HG03432 (cell line): ENCODE measurements around the gene GAB1.

ENCODE experiments used
- ATAC-seq: cut with Tn5 transposase; IDR thresholded peaks from one replicate; pipeline ENCODE4 v1.9.1; 2021; ENCODE audit warnings: mild to moderate bottlenecking, moderate library complexity; ENCODE audit not compliant: unreplicated experiment

GAB1 gene

GRCh38 chr4:143407888-143408287 lies 71.2 kb downstream of the GAB1 start:
- no peak for ATAC-seq

GRCh38 chr4:143410015-143410414 lies 73.3 kb downstream of the GAB1 start:
- ATAC-seq, result no peak

GRCh38 chr4:143411527-143412419 lies 75.1 kb downstream of the GAB1 start:
- ATAC-seq, result no peak

- ATAC-seq, result no peak
These were observed 75.7 kb downstream of the GAB1 start for GRCh38 chr4:143412420-143412758.

- ATAC-seq, result peak; percentile 93
These were observed 81.2 kb downstream of the GAB1 start for GRCh38 chr4:143417679-143418403.

- ATAC-seq, result peak; percentile 36
These were observed 83.6 kb downstream of the GAB1 start for GRCh38 chr4:143420227-143420626.

GRCh38 chr4:143421609-143422008 lies 84.9 kb downstream of the GAB1 start:
- no peak for ATAC-seq

- ATAC-seq, result no peak
These were observed 87.6 kb downstream of the GAB1 start for GRCh38 chr4:143424276-143424675.

- ATAC-seq, result no peak
These were observed 95.0 kb downstream of the GAB1 start for GRCh38 chr4:143431526-143432257.

GRCh38 chr4:143432258-143432591 lies 95.5 kb downstream of the GAB1 start:
- no peak for ATAC-seq

- ATAC-seq, result no peak
These were observed 96.6 kb downstream of the GAB1 start for GRCh38 chr4:143433231-143433630.

- no peak for ATAC-seq
These were observed 99.3 kb downstream of the GAB1 start for GRCh38 chr4:143435955-143436354.

- no peak for ATAC-seq
These were observed 100.8 kb downstream of the GAB1 start for GRCh38 chr4:143437476-143437875.

GRCh38 chr4:143437937-143438336 lies 101.3 kb downstream of the GAB1 start:
- ATAC-seq, result no peak

- no peak for ATAC-seq
These were observed 102.0 kb downstream of the GAB1 start for GRCh38 chr4:143438710-143439109.

- ATAC-seq, result no peak
These were observed 104.4 kb downstream of the GAB1 start for GRCh38 chr4:143441109-143441508.

GRCh38 chr4:143441678-143442077 lies 105.0 kb downstream of the GAB1 start:
- ATAC-seq, result no peak

- ATAC-seq, result no peak
These were observed 107.1 kb downstream of the GAB1 start for GRCh38 chr4:143443728-143444127.

GRCh38 chr4:143451186-143451585 lies 114.5 kb downstream of the GAB1 start:
- ATAC-seq, result no peak

GRCh38 chr4:143455211-143455610 lies 118.5 kb downstream of the GAB1 start:
- no peak for ATAC-seq

GRCh38 chr4:143458966-143459365 lies 122.3 kb downstream of the GAB1 start:
- no peak for ATAC-seq
